Neural progenitor cell (in vitro differentiated cells): ENCODE data around the gene ETFDH. TPM values are rescaled to one million over a fixed set of nuclear protein-coding genes. Genes with fewer than 3 reads are reported as not detected.

Experiments
- DNase-seq: peaks from one replicate; pipeline ENCODE4 v3.0.0-alpha.2; 2016; ENCODE audit warnings: low spot score
- H2AFZ ChIP-seq: fragments of 200-600 bp; sonication (generic); replicated peaks from 2 replicates; pipeline ENCODE4 v1.6.1; 2016; ENCODE audit warnings: antibody characterized with exemption
- H3F3A ChIP-seq: fragments of 200-600 bp; sonication (generic); 2 replicates; pipeline ENCODE4 v1.6.1; 2016; ENCODE audit warnings: antibody characterized with exemption, low read depth
- H3K27ac ChIP-seq: fragments of 200-600 bp; sonication (generic); 2 replicates; pipeline ENCODE4 v1.5.1; 2016; ENCODE audit warnings: mild to moderate bottlenecking
- H3K27me3 ChIP-seq: fragments of 200-600 bp; sonication (generic); 2 replicates; pipeline ENCODE4 v1.6.1; 2016; ENCODE audit warnings: mild to moderate bottlenecking, moderate library complexity
- H3K36me3 ChIP-seq: fragments of 200-600 bp; sonication (generic); 2 replicates; pipeline ENCODE4 v1.5.1; 2016
- H3K4me1 ChIP-seq: fragments of 200-600 bp; sonication (generic); 2 replicates; pipeline ENCODE4 v1.6.1; 2016; ENCODE audit warnings: mixed run types
- H3K4me2 ChIP-seq: fragments of 200-600 bp; sonication (generic); 2 replicates; pipeline ENCODE4 v1.6.1; 2016
- H3K4me3 ChIP-seq: fragments of 200-600 bp; sonication (generic); 2 replicates; pipeline ENCODE4 v1.5.1; 2016
- H3K79me2 ChIP-seq: fragments of 200-600 bp; sonication (generic); 2 replicates; pipeline ENCODE4 v1.6.1; 2016; ENCODE audit warnings: low read depth
- H3K9ac ChIP-seq: fragments of 200-600 bp; sonication (generic); 2 replicates; pipeline ENCODE4 v1.6.1; 2016
- H3K9me3 ChIP-seq: fragments of 200-600 bp; sonication (generic); 2 replicates; pipeline ENCODE4 v1.5.1; 2016; ENCODE audit warnings: low read depth
- H4K20me1 ChIP-seq: fragments of 200-600 bp; sonication (generic); 2 replicates; pipeline ENCODE4 v1.6.1; 2016; ENCODE audit warnings: low read depth
- H3K27ac Mint-ChIP-seq: 3 replicates; pipeline ENCODE4 v1.8.0; 2021; ENCODE audit warnings: mixed read lengths
- H3K27me3 Mint-ChIP-seq: 2 replicates; pipeline ENCODE4 v1.8.0; 2022; ENCODE audit warnings: low read depth, mild to moderate bottlenecking, inconsistent platforms, moderate library complexity, mixed read lengths; ENCODE audit not compliant: insufficient read depth
- H3K36me3 Mint-ChIP-seq: 3 replicates; pipeline ENCODE4 v1.8.0; 2021; ENCODE audit warnings: mixed read lengths
- H3K4me1 Mint-ChIP-seq: 3 replicates; pipeline ENCODE4 v1.8.0; 2021; ENCODE audit warnings: mixed read lengths
- H3K4me3 Mint-ChIP-seq: 3 replicates; pipeline ENCODE4 v1.8.0; 2021; ENCODE audit warnings: mild to moderate bottlenecking, moderate library complexity, mixed read lengths
- H3K9me3 Mint-ChIP-seq: 3 replicates; pipeline ENCODE4 v1.8.0; 2020; ENCODE audit warnings: mixed read lengths
- CTCF ChIP-seq: fragments of 200-600 bp; sonication (generic); IDR thresholded peaks from 2 replicates; pipeline ENCODE4 v1.5.1; 2017; ENCODE audit warnings: antibody characterized with exemption, mild to moderate bottlenecking
- EZH2 ChIP-seq: fragments of 200-600 bp; sonication (generic); IDR thresholded peaks from 2 replicates; pipeline ENCODE4 v1.6.1; 2017; ENCODE audit warnings: antibody characterized with exemption, mild to moderate bottlenecking, moderate library complexity
- EZH2phosphoT487 ChIP-seq: fragments of 200-600 bp; sonication (generic); IDR thresholded peaks from 2 replicates; pipeline ENCODE4 v1.6.1; 2017; ENCODE audit warnings: antibody characterized with exemption
- total RNA-seq: library from RNA; depleted of rRNA; stranded (reverse); fragments of >200 nt; gene quantifications from 2 replicates; pipeline ENCODE4 v1.2.3, GENCODE V29; 2015; ENCODE audit warnings: low replicate concordance

Gene ETFDH
- total RNA-seq, 1 donor from 2014 or later: 16.8 TPM

GRCh38 chr4:158721680-158722079 lies 49.6 kb downstream of the ETFDH start:
- Mint-ChIP-seq H3K4me3 (peak overlapping the region; percentile 96), H3K36me3 (peaks cover 20% of the 10 kb centered on the region), H3K27me3 (peaks cover 2% of the 10 kb centered on the region), H3K27ac (no peak overlapping the region), H3K9me3 (no peaks in the 10 kb centered on the region), H3K4me1 (peaks cover 18% of the 10 kb centered on the region)
- no peaks in the 10 kb centered on the region for H3K27me3 ChIP-seq
- peak overlapping the region; percentile 86 for H3K4me2 ChIP-seq
- no peak overlapping the region for H2AFZ ChIP-seq
- peaks cover 30% of the 10 kb centered on the region for H3K79me2 ChIP-seq
- peaks cover 9% of the 10 kb centered on the region for H3K36me3 ChIP-seq
- no peak overlapping the region for H3K27ac ChIP-seq
- TF ChIP-seq EZH2phosphoT487 (no peak), CTCF (no peak), EZH2 (no peak)
- peaks cover 9% of the 10 kb centered on the region for H3F3A ChIP-seq
- peaks cover 3% of the 10 kb centered on the region for H3K4me1 ChIP-seq
- DNase-seq: no peak
- no peak overlapping the region for H3K9ac ChIP-seq
- no peaks in the 10 kb centered on the region for H4K20me1 ChIP-seq
- H3K4me3 ChIP-seq: peak overlapping the region; percentile 81
- no peaks in the 10 kb centered on the region for H3K9me3 ChIP-seq

GRCh38 chr4:158722291-158722916 lies 50.3 kb downstream of the ETFDH start:
- Mint-ChIP-seq H3K9me3 (no peaks in the 10 kb centered on the region), H3K4me1 (peaks cover 18% of the 10 kb centered on the region), H3K27ac (peak overlapping the region; percentile 72), H3K4me3 (peak overlapping the region; percentile 96), H3K27me3 (peaks cover 2% of the 10 kb centered on the region), H3K36me3 (peaks cover 17% of the 10 kb centered on the region)
- Histone ChIP-seq H3K36me3 (peaks cover 8% of the 10 kb centered on the region), H4K20me1 (no peaks in the 10 kb centered on the region), H3K27ac (peak overlapping the region; percentile 87), H2AFZ (peak overlapping the region; percentile 91), H3K4me1 (peaks cover 3% of the 10 kb centered on the region), H3K27me3 (no peaks in the 10 kb centered on the region), H3K79me2 (peaks cover 30% of the 10 kb centered on the region), H3K9ac (peak overlapping the region; percentile 77), H3K9me3 (no peaks in the 10 kb centered on the region), H3K4me3 (peak overlapping the region; percentile 81), H3K4me2 (peak overlapping the region; percentile 86), H3F3A (peaks cover 9% of the 10 kb centered on the region)
- no peak for TF ChIP-seq CTCF
- no peak for TF ChIP-seq EZH2
- no peak for TF ChIP-seq EZH2phosphoT487
- peak; percentile 58 for DNase-seq

- peak; percentile 91 for DNase-seq
- Histone ChIP-seq H3K4me1 (peaks cover 3% of the 10 kb centered on the region), H3K27me3 (no peaks in the 10 kb centered on the region), H3K79me2 (peaks cover 30% of the 10 kb centered on the region), H3K4me2 (peak within 1 kb of the TSS; percentile 86), H3K9me3 (no peaks in the 10 kb centered on the region), H2AFZ (peak within 1 kb of the TSS; percentile 91), H3K27ac (peak within 1 kb of the TSS; percentile 87), H3K4me3 (peak within 1 kb of the TSS; percentile 81), H4K20me1 (no peaks in the 10 kb centered on the region), H3K9ac (peak within 1 kb of the TSS; percentile 77), H3K36me3 (peaks cover 6% of the 10 kb centered on the region), H3F3A (peaks cover 9% of the 10 kb centered on the region)
- Mint-ChIP-seq H3K4me3 (peak within 1 kb of the TSS; percentile 96), H3K36me3 (peaks cover 10% of the 10 kb centered on the region), H3K4me1 (peaks cover 18% of the 10 kb centered on the region), H3K27me3 (peaks cover 2% of the 10 kb centered on the region), H3K9me3 (no peaks in the 10 kb centered on the region), H3K27ac (peak within 1 kb of the TSS; percentile 94)
- no peak for TF ChIP-seq EZH2
- TF ChIP-seq EZH2phosphoT487: no peak
- no peak for TF ChIP-seq CTCF
Measured at GRCh38 chr4:158722917-158723793, 51.1 kb downstream of the ETFDH start, which contains the start of gene PPID. Gene PPID (minus strand): TSS chr4:158723396. CDS start chr4:158723288, 108 bp downstream.
